ENCODE results near the gene TSPOAP1.
A peak's percentile ranks its signal among the peaks of the same experiment; 100 is the strongest.

TSPOAP1 gene

GRCh38 chr17:58316260-58316960 is 12.2 kb downstream of the TSPOAP1 start:
- no peak for DNase-seq

- no peak for DNase-seq
These were observed 12.8 kb downstream of the TSPOAP1 start for GRCh38 chr17:58315750-58316149.

GRCh38 chr17:58315281-58315711 is 13.3 kb downstream of the TSPOAP1 start:
- no peak for DNase-seq

GRCh38 chr17:58314706-58315015 is 13.9 kb downstream of the TSPOAP1 start:
- no peak for DNase-seq

- no peak for DNase-seq
These were observed 14.5 kb downstream of the TSPOAP1 start for GRCh38 chr17:58313815-58314705.

- DNase-seq = no peak
These were observed 15.8 kb downstream of the TSPOAP1 start for GRCh38 chr17:58312829-58313228.

GRCh38 chr17:58312021-58312630 is 16.5 kb downstream of the TSPOAP1 start:
- DNase-seq = no peak

GRCh38 chr17:58311429-58311894 is 17.1 kb downstream of the TSPOAP1 start:
- no peak for DNase-seq

- DNase-seq = no peak
These were observed 17.8 kb downstream of the TSPOAP1 start for GRCh38 chr17:58310511-58311428.

GRCh38 chr17:58309918-58310259 is 18.7 kb downstream of the TSPOAP1 start:
- DNase-seq = no peak

- no peak for DNase-seq
These were observed 19.3 kb downstream of the TSPOAP1 start for GRCh38 chr17:58308985-58309917.

- no peak for DNase-seq
These were observed 20.2 kb downstream of the TSPOAP1 start for GRCh38 chr17:58308173-58308984.

- DNase-seq = no peak
These were observed 21.0 kb downstream of the TSPOAP1 start for GRCh38 chr17:58307468-58308172.

- DNase-seq = no peak
These were observed 22.3 kb downstream of the TSPOAP1 start for GRCh38 chr17:58306131-58306951.

GRCh38 chr17:58305626-58306025 is 23.0 kb downstream of the TSPOAP1 start:
- no peak for DNase-seq

GRCh38 chr17:58304750-58305486 is 23.7 kb downstream of the TSPOAP1 start:
- no peak for DNase-seq

GRCh38 chr17:58303971-58304749 is 24.4 kb downstream of the TSPOAP1 start:
- DNase-seq = peak; percentile 8

Measured in NK-92 treated with Interleukin-12 subunit alpha and Interleukin-12 subunit beta, amount 100 ng/mL, for 24 hours (cell line).